ENCODE data around the gene DCLRE1B. TPM values are rescaled to one million over a fixed set of nuclear protein-coding genes. Genes with fewer than 3 reads are reported as not detected.

The DCLRE1B gene
- total and polyA plus RNA-seq, 2 donors (not counting 1 experiment from before 2014, with no cell fraction given): 1.0 to 4.8 TPM

DNA sequence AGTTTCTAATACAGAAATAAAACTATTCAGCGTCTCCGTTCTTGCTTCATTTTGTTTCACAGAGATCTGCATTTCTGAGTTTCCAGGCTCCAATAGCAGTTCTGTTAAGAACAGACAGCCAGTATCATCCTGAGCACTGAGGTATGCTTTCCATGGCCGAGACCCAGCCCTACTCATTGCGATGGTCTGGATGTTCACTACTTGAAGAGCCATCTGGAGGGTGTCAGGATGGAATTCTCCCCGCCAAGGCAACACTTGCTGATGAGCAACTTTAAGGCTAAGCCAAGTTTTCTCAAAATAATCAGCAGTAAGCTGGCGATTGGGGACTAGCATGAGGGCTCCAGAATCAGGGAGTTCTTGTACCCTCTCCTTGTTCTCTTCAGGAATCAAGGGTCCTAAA lies 10.0 kb upstream of the DCLRE1B start:
- H3K27ac Mint-ChIP-seq: no peak overlapping the region

DNA sequence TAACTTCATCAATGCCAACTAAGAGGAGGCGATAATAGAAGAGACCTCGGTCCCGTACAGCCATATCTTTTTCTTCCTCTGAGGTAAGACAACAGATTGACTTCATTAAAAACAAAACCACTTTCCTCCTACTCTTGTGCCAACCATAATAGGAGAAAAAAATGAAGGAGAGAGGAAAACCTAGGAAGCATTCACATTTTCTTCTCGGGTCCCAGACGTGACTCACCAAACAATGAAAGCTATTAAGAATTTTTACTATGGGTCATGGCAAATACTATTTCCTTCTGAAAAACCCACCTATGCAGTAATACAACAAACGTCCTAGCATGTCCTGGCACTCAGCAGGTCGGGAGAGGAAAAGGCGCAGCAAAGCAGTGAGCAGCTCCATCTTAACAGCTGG lies 9.2 kb upstream of the DCLRE1B start:
- Histone ChIP-seq H3K27me3 (replicated peaks in 1 of 4; ENCODE audit: control extremely low read depth in 1 of 4, control insufficient read depth in 3 of 4, insufficient read depth in 4 of 4, low read length in 3 of 4) (no peaks in the 10 kb centered on the region), H3K4me3 (ENCODE audit: control extremely low read depth in 1 of 5, extremely low read depth in 1 of 5, insufficient read depth in 1 of 5, low read depth in 2 of 5, low read length in 4 of 5) (no peak overlapping the region), H2AFZ (ENCODE audit: insufficient read depth, low read depth, low read length, poor library complexity, severe bottlenecking) (no peak overlapping the region), H3K9me3 (ENCODE audit: control extremely low read depth in 1 of 3, control insufficient read depth in 2 of 3, insufficient read depth in 1 of 3, low read length in 2 of 3) (no peaks in the 10 kb centered on the region), H3K79me2 (ENCODE audit: control insufficient read depth, insufficient read depth, low read length) (peaks cover 3% of the 10 kb centered on the region), H3K4me2 (replicated peaks; ENCODE audit: low read depth, low read length, poor library complexity, severe bottlenecking) (no peak overlapping the region), H3K36me3 (replicated peaks in 1 of 2; ENCODE audit: control extremely low read depth in 1 of 2, control insufficient read depth in 1 of 2, extremely low read depth in 1 of 2, insufficient read depth in 2 of 2, low read length in 1 of 2) (peaks cover 1 to 53% of the 10 kb centered on the region in 2 experiments), H3K27ac (ENCODE audit: low read length in 2 of 2) (no peak overlapping the region), H3K9ac (ENCODE audit: low read length) (no peak overlapping the region), H4K20me1 (ENCODE audit: control insufficient read depth, insufficient read depth, low read length, poor library complexity, severe bottlenecking) (no peaks in the 10 kb centered on the region), H3K4me1 (ENCODE audit: control insufficient read depth in 2 of 2, insufficient read depth in 2 of 2, low read length in 2 of 2) (no peaks in the 10 kb centered on the region)
- Mint-ChIP-seq H3K4me3 (no peak overlapping the region), H3K4me1 (peaks cover 4% of the 10 kb centered on the region), H3K27me3 (no peaks in the 10 kb centered on the region), H3K9me3 (ENCODE audit: insufficient read depth) (no peaks in the 10 kb centered on the region), H3K27ac (no peak overlapping the region)
- CTCF ChIA-PET: interaction anchor here (1.0 kb wide), 1 partner anchor 60 kb away, joined by 8 read pairs; no protein-coding TSS in a partner anchor
- intact Hi-C loops (cut with micrococcal nuclease): no loop called here
- DNase-seq: no peak
- ATAC-seq (ENCODE audit: low read depth): no peak
- TF ChIP-seq, protein P1, sequence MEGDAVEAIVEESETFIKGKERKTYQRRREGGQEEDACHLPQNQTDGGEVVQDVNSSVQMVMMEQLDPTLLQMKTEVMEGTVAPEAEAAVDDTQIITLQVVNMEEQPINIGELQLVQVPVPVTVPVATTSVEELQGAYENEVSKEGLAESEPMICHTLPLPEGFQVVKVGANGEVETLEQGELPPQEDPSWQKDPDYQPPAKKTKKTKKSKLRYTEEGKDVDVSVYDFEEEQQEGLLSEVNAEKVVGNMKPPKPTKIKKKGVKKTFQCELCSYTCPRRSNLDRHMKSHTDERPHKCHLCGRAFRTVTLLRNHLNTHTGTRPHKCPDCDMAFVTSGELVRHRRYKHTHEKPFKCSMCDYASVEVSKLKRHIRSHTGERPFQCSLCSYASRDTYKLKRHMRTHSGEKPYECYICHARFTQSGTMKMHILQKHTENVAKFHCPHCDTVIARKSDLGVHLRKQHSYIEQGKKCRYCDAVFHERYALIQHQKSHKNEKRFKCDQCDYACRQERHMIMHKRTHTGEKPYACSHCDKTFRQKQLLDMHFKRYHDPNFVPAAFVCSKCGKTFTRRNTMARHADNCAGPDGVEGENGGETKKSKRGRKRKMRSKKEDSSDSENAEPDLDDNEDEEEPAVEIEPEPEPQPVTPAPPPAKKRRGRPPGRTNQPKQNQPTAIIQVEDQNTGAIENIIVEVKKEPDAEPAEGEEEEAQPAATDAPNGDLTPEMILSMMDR (IDR thresholded peaks at IDR 0.05): no peak
- no peak for TF ChIP-seq EZH2 (IDR thresholded peaks at IDR 0.05; ENCODE audit: borderline replicate concordance, insufficient read depth, low read depth, low read length, poor library complexity, severe bottlenecking)
- 100% methylated on average over 2 of the region's 8 CpGs for WGBS (ENCODE audit: insufficient coverage)
- POLR2A ChIA-PET: no interaction called here

More for the DNA sequence above, 10.0 kb upstream of the DCLRE1B start:
- H3K36me3 ChIP-seq (replicated peaks in 1 of 2; ENCODE audit: control extremely low read depth in 1 of 2, control insufficient read depth in 1 of 2, extremely low read depth in 1 of 2, insufficient read depth in 2 of 2, low read length in 1 of 2): peaks cover 1 to 47% of the 10 kb centered on the region in 2 experiments
- WGBS (ENCODE audit: insufficient coverage): 100% methylated on average over 6 of the region's 6 CpGs
- ATAC-seq (ENCODE audit: low read depth) (no peak), DNase-seq (no peak)
- H3K79me2 ChIP-seq (ENCODE audit: control insufficient read depth, insufficient read depth, low read length): peaks cover 3% of the 10 kb centered on the region
- Mint-ChIP-seq H3K27me3 (no peaks in the 10 kb centered on the region), H3K4me3 (no peak overlapping the region), H3K9me3 (ENCODE audit: insufficient read depth) (no peaks in the 10 kb centered on the region), H3K4me1 (peaks cover 4% of the 10 kb centered on the region)
- no peak overlapping the region for H3K9ac ChIP-seq (ENCODE audit: low read length)
- no peak overlapping the region for H3K4me2 ChIP-seq (replicated peaks; ENCODE audit: low read depth, low read length, poor library complexity, severe bottlenecking)
- TF ChIP-seq, protein P1 (IDR thresholded peaks at IDR 0.05): no peak
- no peak for TF ChIP-seq EZH2 (IDR thresholded peaks at IDR 0.05; ENCODE audit: borderline replicate concordance, insufficient read depth, low read depth, low read length, poor library complexity, severe bottlenecking)
- H3K4me3 ChIP-seq (ENCODE audit: control extremely low read depth in 1 of 5, extremely low read depth in 1 of 5, insufficient read depth in 1 of 5, low read depth in 2 of 5, low read length in 4 of 5): no peak overlapping the region
- no peaks in the 10 kb centered on the region for H3K27me3 ChIP-seq (replicated peaks in 1 of 4; ENCODE audit: control extremely low read depth in 1 of 4, control insufficient read depth in 3 of 4, insufficient read depth in 4 of 4, low read length in 3 of 4)
- H2AFZ ChIP-seq (ENCODE audit: insufficient read depth, low read depth, low read length, poor library complexity, severe bottlenecking): no peak overlapping the region
- no peaks in the 10 kb centered on the region for H3K9me3 ChIP-seq (ENCODE audit: control extremely low read depth in 1 of 3, control insufficient read depth in 2 of 3, insufficient read depth in 1 of 3, low read length in 2 of 3)
- intact Hi-C loops (cut with micrococcal nuclease): no loop called here
- POLR2A ChIA-PET: no interaction called here
- H3K4me1 ChIP-seq (ENCODE audit: control insufficient read depth in 2 of 2, insufficient read depth in 2 of 2, low read length in 2 of 2): no peaks in the 10 kb centered on the region
- no peak overlapping the region for H3K27ac ChIP-seq (ENCODE audit: low read length in 2 of 2)
- CTCF ChIA-PET: interaction anchor here (1.0 kb wide), 1 partner anchor 59 kb away, joined by 8 read pairs; no protein-coding TSS in a partner anchor
- no peaks in the 10 kb centered on the region for H4K20me1 ChIP-seq (ENCODE audit: control insufficient read depth, insufficient read depth, low read length, poor library complexity, severe bottlenecking)

All from B cell (primary cell).